Fibroblast of lung (primary cell): ENCODE measurements around the gene PER2. TPM values are rescaled to one million over a fixed set of nuclear protein-coding genes. Genes with fewer than 3 reads are reported as not detected.
"Not testable (repeated sequence)": the region's sequence is repeated elsewhere in the genome, so short reads cannot be mapped to it uniquely, and the experiment has no call there.

Experiments
- DNase-seq, 2 donors: peaks; one replicate each; pipeline versions ENCODE4 v3.0.0 to v3.0.0-alpha.2; 2010; ENCODE audit warnings: low read depth in 2 of 2
- H2AFZ ChIP-seq: 2 replicates; pipeline ENCODE4 v1.5.1; 2012; ENCODE audit warnings: low read length, control low read depth, inconsistent platforms
- H3K27ac ChIP-seq: 2 replicates; pipeline ENCODE4 v1.5.1; 2011; ENCODE audit warnings: low read length, control low read depth; ENCODE audit not compliant: insufficient read depth
- H3K27me3 ChIP-seq: 2 replicates; pipeline ENCODE4 v1.5.1; 2011; ENCODE audit warnings: mild to moderate bottlenecking, low read length; ENCODE audit not compliant: control insufficient read depth, insufficient read depth
- H3K36me3 ChIP-seq: 2 replicates; pipeline ENCODE4 v1.5.1; 2011; ENCODE audit warnings: low read length; ENCODE audit not compliant: control insufficient read depth, insufficient read depth
- H3K4me1 ChIP-seq: 2 replicates; pipeline ENCODE4 v1.5.1; 2011; ENCODE audit warnings: low read length; ENCODE audit not compliant: control insufficient read depth, insufficient read depth; ENCODE audit errors: extremely low read depth
- H3K4me2 ChIP-seq: 2 replicates; pipeline ENCODE4 v1.5.1; 2011; ENCODE audit warnings: low read length, control low read depth; ENCODE audit not compliant: insufficient read depth; ENCODE audit errors: extremely low read depth
- H3K4me3 ChIP-seq, 4 experiments: fragments of 200-600 bp in 1 of 4; sonication (generic) in 1 of 4; replicated peaks in 1 of 4; 2 replicates each; pipeline ENCODE4 v1.5.1; 2011 to 2016; ENCODE audit warnings: low read length in 4 of 4, low read depth in 3 of 4, mild to moderate bottlenecking in 3 of 4, control low read depth in 2 of 4, inconsistent platforms in 1 of 4, mixed read lengths in 1 of 4; ENCODE audit not compliant: insufficient read depth in 1 of 4; ENCODE audit errors: control extremely low read depth in 1 of 4
- H3K79me2 ChIP-seq: 2 replicates; pipeline ENCODE4 v1.5.1; 2012; ENCODE audit warnings: mild to moderate bottlenecking, low read length, inconsistent platforms; ENCODE audit not compliant: control insufficient read depth, insufficient read depth
- H3K9ac ChIP-seq: 2 replicates; pipeline ENCODE4 v1.5.1; 2011; ENCODE audit warnings: mild to moderate bottlenecking, low read length, control low read depth; ENCODE audit not compliant: insufficient read depth
- H3K9me3 ChIP-seq: 2 replicates; pipeline ENCODE4 v1.5.1; 2012; ENCODE audit warnings: low read depth, low read length; ENCODE audit not compliant: control insufficient read depth, insufficient read depth
- H4K20me1 ChIP-seq: 2 replicates; pipeline ENCODE4 v1.5.1; 2011; ENCODE audit warnings: low read length; ENCODE audit not compliant: control insufficient read depth, insufficient read depth; ENCODE audit errors: extremely low read depth
- EZH2 ChIP-seq: IDR thresholded peaks from 2 replicates; pipeline ENCODE4 v1.5.1; 2012; ENCODE audit warnings: low read length, control low read depth, mild to moderate bottlenecking; ENCODE audit errors: missing control alignments
- polyA plus RNA-seq, 2 donors: library from polyadenylated mRNA; depleted of rRNA in 1 of 2; stranded (reverse) in 1 of 2; unstranded in 1 of 2; fragments of >200 nt; gene quantifications; 2 replicates each; pipeline ENCODE4 v1.2.1, GENCODE V29; 2011 to 2012; ENCODE audit warnings: missing spikeins in 1 of 2
- total RNA-seq: library from RNA; depleted of rRNA; stranded (reverse); fragments of >200 nt; gene quantifications from 2 replicates; pipeline ENCODE4 v1.2.1, GENCODE V29; 2014
- TF ChIP-seq, protein P1 (sequence below), 2 donors: IDR thresholded peaks in 1 of 2; conservative IDR thresholded peaks in 1 of 2; 1 replicate in 1 of 2; 2 replicates in 1 of 2; pipeline ENCODE4 v1.5.1; 2011 to 2012; ENCODE audit warnings: low read length in 2 of 2, control low read depth in 1 of 2, inconsistent platforms in 1 of 2, low read depth in 1 of 2, mild to moderate bottlenecking in 1 of 2

Gene PER2
- total and polyA plus RNA-seq, 2 donors (not counting 1 experiment from before 2014, with no cell fraction given) = 1.9 to 4.6 TPM

DNA sequence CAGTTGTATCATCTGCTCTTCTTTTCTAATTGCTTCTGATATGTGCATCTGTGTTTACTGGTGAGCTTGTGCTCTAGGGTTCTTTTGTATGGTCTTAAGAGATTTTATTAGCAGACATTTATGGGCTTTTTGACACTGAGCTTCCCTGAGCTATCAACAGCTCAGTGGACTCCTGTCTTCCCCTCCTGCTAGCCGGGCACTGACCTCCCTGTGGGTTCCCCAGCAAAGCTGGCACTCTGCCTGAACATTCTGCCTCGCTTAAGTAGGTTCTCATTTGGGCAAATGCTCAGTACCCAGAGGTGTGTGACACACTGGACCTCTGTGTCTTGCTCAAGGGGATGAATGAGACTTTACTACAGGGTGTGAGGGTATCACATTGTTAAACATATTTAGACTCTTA, 47.7 kb upstream of the PER2 start:
- peak in 1 of 2 donors; percentile 6 for DNase-seq
- no peaks in the 10 kb centered on the region for H4K20me1 ChIP-seq
- TF ChIP-seq, protein P1, sequence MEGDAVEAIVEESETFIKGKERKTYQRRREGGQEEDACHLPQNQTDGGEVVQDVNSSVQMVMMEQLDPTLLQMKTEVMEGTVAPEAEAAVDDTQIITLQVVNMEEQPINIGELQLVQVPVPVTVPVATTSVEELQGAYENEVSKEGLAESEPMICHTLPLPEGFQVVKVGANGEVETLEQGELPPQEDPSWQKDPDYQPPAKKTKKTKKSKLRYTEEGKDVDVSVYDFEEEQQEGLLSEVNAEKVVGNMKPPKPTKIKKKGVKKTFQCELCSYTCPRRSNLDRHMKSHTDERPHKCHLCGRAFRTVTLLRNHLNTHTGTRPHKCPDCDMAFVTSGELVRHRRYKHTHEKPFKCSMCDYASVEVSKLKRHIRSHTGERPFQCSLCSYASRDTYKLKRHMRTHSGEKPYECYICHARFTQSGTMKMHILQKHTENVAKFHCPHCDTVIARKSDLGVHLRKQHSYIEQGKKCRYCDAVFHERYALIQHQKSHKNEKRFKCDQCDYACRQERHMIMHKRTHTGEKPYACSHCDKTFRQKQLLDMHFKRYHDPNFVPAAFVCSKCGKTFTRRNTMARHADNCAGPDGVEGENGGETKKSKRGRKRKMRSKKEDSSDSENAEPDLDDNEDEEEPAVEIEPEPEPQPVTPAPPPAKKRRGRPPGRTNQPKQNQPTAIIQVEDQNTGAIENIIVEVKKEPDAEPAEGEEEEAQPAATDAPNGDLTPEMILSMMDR (conservative IDR thresholded peaks at IDR 0.05 in 1 of 2, IDR thresholded peaks at IDR 0.05 in 1 of 2; ENCODE audit: low read depth in 1 of 2, low read length in 2 of 2) = no peak
- no peak for TF ChIP-seq EZH2

DNA sequence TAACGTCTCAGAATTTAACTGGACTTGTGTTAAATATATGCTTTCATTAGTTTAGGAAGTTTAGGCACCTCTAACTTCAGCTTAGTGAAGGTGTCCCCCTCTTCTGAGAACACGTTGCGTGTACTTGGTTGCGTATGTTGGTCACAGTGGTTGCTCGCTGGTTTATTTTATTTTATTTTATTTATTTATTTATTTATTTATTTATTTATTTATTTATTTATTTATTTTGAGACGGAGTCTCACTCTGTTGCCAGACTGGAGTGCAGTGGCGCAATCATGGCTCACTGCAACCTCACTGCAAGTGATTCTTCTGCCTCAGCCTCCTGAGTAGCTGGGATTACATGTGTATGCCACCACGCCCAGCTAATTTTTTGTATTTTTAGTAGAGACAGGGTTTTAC, 47.2 kb upstream of the PER2 start:
- not testable (repeated sequence) for H3K27me3 ChIP-seq, H3K27ac ChIP-seq, H4K20me1 ChIP-seq, H2AFZ ChIP-seq, H3K9me3 ChIP-seq, H3K79me2 ChIP-seq, H3K4me1 ChIP-seq, H3K36me3 ChIP-seq, H3K4me3 ChIP-seq, H3K4me2 ChIP-seq, DNase-seq, H3K9ac ChIP-seq

More for the DNA sequence above, 47.7 kb upstream of the PER2 start:
- H3K27ac ChIP-seq = no peak overlapping the region
- H2AFZ ChIP-seq = no peak overlapping the region
- H3K9ac ChIP-seq = no peak overlapping the region
- H3K9me3 ChIP-seq = no peaks in the 10 kb centered on the region
- H3K4me2 ChIP-seq = no peak overlapping the region
- H3K4me1 ChIP-seq = no peaks in the 10 kb centered on the region
- H3K27me3 ChIP-seq = no peaks in the 10 kb centered on the region
- no peaks in the 10 kb centered on the region for H3K79me2 ChIP-seq
- no peaks in the 10 kb centered on the region for H3K36me3 ChIP-seq
- H3K4me3 ChIP-seq = no peak overlapping the region

DNA sequence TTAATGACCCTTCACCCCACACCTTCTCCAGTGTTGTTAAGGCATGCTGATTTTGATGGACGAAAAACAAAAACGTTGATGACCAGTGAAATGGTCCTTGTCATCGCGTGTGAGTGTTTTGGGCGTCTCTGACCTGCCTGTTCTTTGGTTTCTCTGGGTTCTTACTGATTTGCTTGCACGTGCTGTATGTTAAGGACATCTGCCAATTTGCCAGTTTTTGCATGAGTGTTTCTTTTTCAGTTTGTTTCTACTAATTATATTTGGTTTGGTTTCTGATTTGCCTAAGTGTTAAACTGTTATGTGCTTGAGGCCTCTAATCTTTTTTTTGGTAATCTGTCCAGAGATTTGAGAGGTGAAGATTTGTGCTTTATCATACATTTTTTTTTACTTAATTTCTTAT, 46.5 kb upstream of the PER2 start:
- H3K27me3 ChIP-seq = no peaks in the 10 kb centered on the region
- H3K9me3 ChIP-seq = no peaks in the 10 kb centered on the region
- no peak overlapping the region for H3K9ac ChIP-seq
- TF ChIP-seq EZH2 = no peak
- TF ChIP-seq, protein P1 (conservative IDR thresholded peaks at IDR 0.05 in 1 of 2, IDR thresholded peaks at IDR 0.05 in 1 of 2; ENCODE audit: low read depth in 1 of 2, low read length in 2 of 2) = no peak
- no peak overlapping the region for H3K27ac ChIP-seq
- no peaks in the 10 kb centered on the region for H4K20me1 ChIP-seq
- no peak overlapping the region for H3K4me2 ChIP-seq
- no peak overlapping the region for H2AFZ ChIP-seq
- no peaks in the 10 kb centered on the region for H3K36me3 ChIP-seq
- H3K4me1 ChIP-seq = no peaks in the 10 kb centered on the region
- H3K4me3 ChIP-seq = no peak overlapping the region
- no peak for DNase-seq
- no peaks in the 10 kb centered on the region for H3K79me2 ChIP-seq
